Endothelial cell of umbilical vein (primary cell): Measurements from ENCODE around the gene DIP2C. TPM values are rescaled to one million over a fixed set of nuclear protein-coding genes. Genes with fewer than 3 reads are reported as not detected.

Source experiments
- BruUV-seq: library from RNA; stranded (reverse); fragments of 400-500 nt; replicated peaks from 2 replicates; lab custom pipeline; 2021; lab: Mats Ljungman, UMichigan
- CTCF ChIA-PET: fragments of 300-600, 350-600 bp; sonication (Branson Sonifier 250); formaldehyde crosslinking; loops from one replicate; lab custom pipeline; 2021; ENCODE audit warnings: antibody characterized with exemption, inconsistent platforms; lab: Charles Lee
- POLR2A ChIA-PET: fragments of 300-600, 350-600 bp; sonication (Branson Sonifier 250); formaldehyde crosslinking; loops from one replicate; lab custom pipeline; 2021; ENCODE audit warnings: antibody characterized with exemption, inconsistent platforms; lab: Charles Lee
- DNase-seq: peaks from one replicate; pipeline ENCODE4 v3.0.0-alpha.2; 2011; ENCODE audit warnings: low read depth, low spot score
- FAIRE-seq: peaks from 2 replicates; lab custom pipeline; 2011; peaks lifted over from hg19 to GRCh38; lab: Jason Lieb, UNC
- H2AFZ ChIP-seq: 2 replicates; pipeline ENCODE4 v1.6.0; 2012; ENCODE audit warnings: low read depth, low read length, control low read depth, inconsistent platforms
- H3K27ac ChIP-seq: 2 replicates; pipeline ENCODE4 v1.5.1; 2011; ENCODE audit warnings: low read depth, mild to moderate bottlenecking, control low read depth, low read length, moderate library complexity; ENCODE audit not compliant: insufficient read depth
- H3K27me3 ChIP-seq, 2 experiments: 2 replicates each; pipeline versions ENCODE4 v1.6.0 to v1.6.1; 2011; ENCODE audit warnings: low read length in 2 of 2, mixed read lengths in 1 of 2; ENCODE audit not compliant: control insufficient read depth in 2 of 2, insufficient read depth in 2 of 2
- H3K36me3 ChIP-seq, 2 experiments: 2 replicates in 1 of 2; 3 replicates in 1 of 2; pipeline ENCODE4 v1.5.1; 2011; ENCODE audit warnings: low read length in 2 of 2, mild to moderate bottlenecking in 1 of 2, moderate library complexity in 1 of 2; ENCODE audit not compliant: control insufficient read depth in 2 of 2, insufficient read depth in 2 of 2; ENCODE audit errors: extremely low read depth in 1 of 2
- H3K4me1 ChIP-seq: 3 replicates; pipeline ENCODE4 v1.5.1; 2011; ENCODE audit warnings: mild to moderate bottlenecking, low read length; ENCODE audit not compliant: control insufficient read depth, insufficient read depth; ENCODE audit errors: extremely low read depth
- H3K4me2 ChIP-seq: 2 replicates; pipeline ENCODE4 v1.6.1; 2011; ENCODE audit warnings: low read length, control low read depth, mixed read lengths; ENCODE audit not compliant: insufficient read depth
- H3K4me3 ChIP-seq, 3 experiments: fragments of 200-600 bp in 1 of 3; sonication (generic), shearing (Covaris generic) in 1 of 3; replicated peaks in 1 of 3; 2 replicates each; pipeline ENCODE4 v1.5.1; 2011 to 2016; ENCODE audit warnings: control low read depth in 3 of 3, low read length in 3 of 3, mild to moderate bottlenecking in 2 of 3, inconsistent platforms in 1 of 3, low read depth in 1 of 3, moderate library complexity in 1 of 3; ENCODE audit not compliant: insufficient read depth in 1 of 3
- H3K79me2 ChIP-seq: 2 replicates; pipeline ENCODE4 v1.6.0; 2012; ENCODE audit warnings: low read length, inconsistent platforms; ENCODE audit not compliant: control insufficient read depth, insufficient read depth
- H3K9ac ChIP-seq: replicated peaks from 2 replicates; pipeline ENCODE3; 2011; ENCODE audit warnings: low read length, control low read depth; ENCODE audit not compliant: insufficient read depth; ENCODE audit errors: extremely low read depth
- H3K9me1 ChIP-seq: replicated peaks from 3 replicates; pipeline ENCODE4 v1.6.0; 2011; ENCODE audit warnings: mild to moderate bottlenecking, low read length; ENCODE audit not compliant: control insufficient read depth, insufficient read depth; ENCODE audit errors: extremely low read depth
- H3K9me3 ChIP-seq: replicated peaks from 2 replicates; pipeline ENCODE4 v1.5.1; 2012; ENCODE audit warnings: low read length, inconsistent platforms; ENCODE audit not compliant: control insufficient read depth, insufficient read depth
- H4K20me1 ChIP-seq: replicated peaks from 2 replicates; pipeline ENCODE3; 2011; ENCODE audit warnings: mild to moderate bottlenecking, low read length; ENCODE audit not compliant: control insufficient read depth, insufficient read depth; ENCODE audit errors: extremely low read depth
- CTCF ChIP-seq, 2 donors: IDR thresholded peaks; 1 replicate in 1 of 2; 2 replicates in 1 of 2; pipeline ENCODE4 v1.5.1; 2011; ENCODE audit warnings: low read length in 2 of 2, mild to moderate bottlenecking in 2 of 2, moderate library complexity in 2 of 2, control low read depth in 1 of 2, inconsistent platforms in 1 of 2, low read depth in 1 of 2; ENCODE audit not compliant: insufficient read depth in 1 of 2; ENCODE audit errors: extremely low read depth in 1 of 2
- EZH2 ChIP-seq: IDR thresholded peaks from 2 replicates; pipeline ENCODE4 v1.6.1; 2012; ENCODE audit warnings: borderline replicate concordance, low read depth, mild to moderate bottlenecking, moderate library complexity, low read length, inconsistent platforms; ENCODE audit not compliant: severe bottlenecking
- GATA2 ChIP-seq: IDR thresholded peaks from 2 replicates; pipeline ENCODE4 v1.7.0; 2011; ENCODE audit warnings: low read depth, mild to moderate bottlenecking, moderate library complexity, mixed read lengths, low read length; ENCODE audit not compliant: insufficient read length, insufficient read depth
- JUN ChIP-seq: IDR thresholded peaks from 2 replicates; pipeline ENCODE4 v1.6.1; 2011; ENCODE audit warnings: borderline replicate concordance, low read depth; ENCODE audit not compliant: insufficient read length, insufficient read depth
- MYC ChIP-seq: IDR thresholded peaks from one replicate; pipeline ENCODE4 v1.6.1; 2011; ENCODE audit warnings: mild to moderate bottlenecking, low read depth, low read length
- POLR2A ChIP-seq: IDR thresholded peaks from 2 replicates; pipeline ENCODE4 v1.6.1; 2012; ENCODE audit warnings: low read depth, mild to moderate bottlenecking, control low read depth, low read length
- POLR2AphosphoS5 ChIP-seq: IDR thresholded peaks from 2 replicates; pipeline ENCODE4 v1.6.1; 2012; ENCODE audit warnings: low read depth, mild to moderate bottlenecking, control low read depth, low read length, moderate library complexity; ENCODE audit not compliant: insufficient read depth
- dilution Hi-C: fragments of 300-500 bp; cut with MboI; formaldehyde crosslinking; loops from one replicate; pipeline ENCODE4 v1.15.0; 2019; ENCODE audit warnings: low sequenced_read_pairs; ENCODE audit not compliant: extremely low pct_ligation_motif_present
- intact Hi-C: fragments of 100-400 bp; cut with micrococcal nuclease; formaldehyde crosslinking; loops from one replicate; pipeline ENCODE4 v1.10.0; 2022
- polyA plus RNA-seq, 4 experiments: library from polyadenylated mRNA; depleted of rRNA in 3 of 4; stranded (reverse) in 3 of 4; unstranded in 1 of 4; fragments of >200 nt; gene quantifications; 2 replicates each; pipeline versions ENCODE4 v1.2.1 to v1.2.3, GENCODE V29; 2011 to 2012; ENCODE audit warnings: missing spikeins in 1 of 4
- total RNA-seq: library from RNA; stranded (reverse); gene quantifications from 2 replicates; pipeline ENCODE4 v1.2.3, GENCODE V29; 2021
- TF ChIP-seq, protein P1 (sequence below): IDR thresholded peaks from 2 replicates; pipeline ENCODE4 v1.6.1; 2011; ENCODE audit not compliant: insufficient read depth, insufficient read length

Gene DIP2C
- total and polyA plus RNA-seq, 2 donors (not counting 3 experiments of a cell fraction or from before 2014, with no cell fraction given) = 3.6 to 10.7 TPM

DNA sequence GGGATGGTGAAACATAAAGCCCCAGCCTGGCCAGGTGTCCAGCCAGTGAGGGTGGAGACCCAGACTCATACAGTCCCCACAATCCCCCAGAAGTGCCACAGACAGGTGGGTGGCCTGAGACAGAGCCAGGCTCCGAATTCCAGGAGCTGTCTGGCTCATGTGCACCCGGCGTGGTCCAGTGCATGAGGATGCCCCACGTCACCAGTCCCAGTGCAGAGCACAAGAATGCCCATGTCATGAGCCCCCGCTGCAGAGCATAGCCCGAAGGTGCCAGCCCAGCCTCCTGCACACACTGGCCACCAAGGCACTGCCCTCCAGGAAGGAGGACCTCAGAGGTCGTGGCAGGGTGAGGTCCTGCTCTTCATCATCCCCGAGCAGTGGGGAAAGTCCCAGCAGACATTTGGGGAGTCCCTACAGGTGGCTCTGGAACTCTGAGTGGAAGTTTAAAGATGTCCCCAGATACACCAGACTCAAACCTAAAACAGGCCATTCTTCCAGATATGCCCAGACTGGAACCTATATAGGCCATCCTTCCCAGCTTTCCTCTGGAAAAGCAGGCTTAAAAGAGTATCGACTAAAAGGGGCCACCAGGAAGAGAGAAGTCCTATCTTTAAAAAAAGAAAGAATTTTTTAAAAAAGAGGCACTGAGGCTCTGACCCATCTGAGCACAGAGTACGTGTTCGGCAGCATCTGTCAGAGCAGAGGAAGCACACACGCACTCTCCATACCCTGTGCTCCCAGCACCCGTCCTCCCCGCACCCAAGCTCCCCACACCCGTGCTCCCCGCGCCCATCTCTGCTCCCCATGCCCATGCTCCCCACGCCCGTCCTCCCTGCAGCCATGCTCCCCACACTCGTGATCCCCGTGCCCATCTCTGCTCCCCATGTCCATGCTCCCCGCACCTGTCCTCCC, 11.5 kb downstream of the DIP2C start:
- H3K9me3 ChIP-seq = no peaks in the 10 kb centered on the region
- TF ChIP-seq EZH2 (no peak), MYC (no peak), GATA2 (no peak), POLR2A (no peak), JUN (no peak), POLR2AphosphoS5 (no peak)
- no peaks in the 10 kb centered on the region for H3K9me1 ChIP-seq
- ChIA-PET CTCF (interaction anchor here (1.2 kb wide), 1 partner anchor 10 kb away, joined by 3 read pairs; no protein-coding TSS in a partner anchor), POLR2A (no interaction called here)
- H3K36me3 ChIP-seq = no peaks in the 10 kb centered on the region
- no peak overlapping the region for H3K4me3 ChIP-seq
- no peak overlapping the region for H2AFZ ChIP-seq
- H3K27ac ChIP-seq = no peak overlapping the region
- FAIRE-seq = no peak
- intact Hi-C loops = no loop called here
- H3K27me3 ChIP-seq = no peaks in the 10 kb centered on the region
- no peak overlapping the region for H3K9ac ChIP-seq
- BruUV-seq = no TSS peak
- no peaks in the 10 kb centered on the region for H3K4me1 ChIP-seq
- peaks cover 5% of the 10 kb centered on the region for H3K79me2 ChIP-seq
- no peak for DNase-seq
- dilution Hi-C loops = no loop called here
- H4K20me1 ChIP-seq = no peaks in the 10 kb centered on the region
- H3K4me2 ChIP-seq = no peak overlapping the region

DNA sequence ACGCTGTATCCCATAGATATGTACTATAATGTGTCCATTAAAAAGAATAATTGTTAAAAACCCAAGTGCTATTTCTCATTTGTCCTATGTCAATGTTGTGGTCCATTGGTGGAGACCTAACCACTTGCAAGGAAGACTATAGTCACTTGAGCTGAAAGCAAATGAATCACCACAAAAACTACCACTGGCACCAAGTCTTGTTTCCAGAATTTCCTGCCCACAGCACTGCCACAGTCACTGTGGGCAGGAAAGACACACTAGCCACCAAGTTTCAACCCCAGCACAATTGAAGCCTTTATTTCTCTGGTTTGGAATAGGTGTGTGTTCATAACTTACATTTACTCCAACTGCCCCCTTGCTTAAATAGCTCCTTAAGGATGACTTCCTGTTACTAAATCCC, 12.4 kb downstream of the DIP2C start:
- Histone ChIP-seq H3K4me3 (no peak overlapping the region), H3K36me3 (no peaks in the 10 kb centered on the region), H3K27me3 (no peaks in the 10 kb centered on the region), H3K4me1 (no peaks in the 10 kb centered on the region), H3K9me1 (no peaks in the 10 kb centered on the region), H3K9me3 (no peaks in the 10 kb centered on the region), H3K27ac (no peak overlapping the region), H4K20me1 (no peaks in the 10 kb centered on the region), H3K9ac (no peak overlapping the region), H3K79me2 (peaks cover 5% of the 10 kb centered on the region), H3K4me2 (no peak overlapping the region), H2AFZ (no peak overlapping the region)
- DNase-seq (no peak), FAIRE-seq (no peak)
- dilution Hi-C loops (no loop called here), intact Hi-C loops (no loop called here)
- TF ChIP-seq MYC = no peak
- TF ChIP-seq JUN = no peak
- no peak for TF ChIP-seq POLR2AphosphoS5
- TF ChIP-seq POLR2A = no peak
- TF ChIP-seq, protein P1, sequence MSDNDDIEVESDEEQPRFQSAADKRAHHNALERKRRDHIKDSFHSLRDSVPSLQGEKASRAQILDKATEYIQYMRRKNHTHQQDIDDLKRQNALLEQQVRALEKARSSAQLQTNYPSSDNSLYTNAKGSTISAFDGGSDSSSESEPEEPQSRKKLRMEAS = no peak
- TF ChIP-seq CTCF (IDR thresholded peaks at IDR 0.05; ENCODE audit: extremely low read depth in 1 of 2, insufficient read depth in 1 of 2, low read depth in 1 of 2, low read length in 2 of 2) = no peak
- BruUV-seq = no TSS peak
- CTCF ChIA-PET = interaction anchor here (1.2 to 1.3 kb wide), 2 partner anchors 10 to 19 kb away, joined by 3 read pairs; no protein-coding TSS in a partner anchor
- POLR2A ChIA-PET = no interaction called here
